HG03196 (cell line): ENCODE results near the gene LDHD.
A peak's percentile ranks its signal among the peaks of the same experiment; 100 is the strongest.

Source experiments
- ATAC-seq: cut with Tn5 transposase; IDR thresholded peaks from one replicate; pipeline ENCODE4 v1.9.1; 2021; ENCODE audit not compliant: unreplicated experiment

The LDHD gene

DNA sequence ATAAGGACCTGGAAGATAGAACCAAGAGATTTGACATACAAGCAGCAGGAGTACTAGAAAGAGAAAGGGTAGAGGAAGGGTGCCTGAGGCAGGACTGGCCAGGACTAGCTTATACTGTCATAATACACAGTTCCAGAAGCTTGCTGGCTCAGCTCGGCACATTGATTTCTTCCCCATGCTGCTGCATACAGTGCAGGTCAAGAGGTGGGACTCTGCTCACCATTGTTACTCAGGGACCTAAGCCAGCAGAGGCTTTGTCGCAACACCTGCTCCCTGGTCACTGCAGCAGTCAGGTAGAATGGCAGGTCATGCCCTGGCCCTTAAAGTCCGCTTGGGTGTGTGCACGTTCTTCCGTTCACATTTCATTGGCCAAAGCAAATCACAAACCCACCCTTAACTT, 32.8 kb downstream of the LDHD start:
- no peak for ATAC-seq

DNA sequence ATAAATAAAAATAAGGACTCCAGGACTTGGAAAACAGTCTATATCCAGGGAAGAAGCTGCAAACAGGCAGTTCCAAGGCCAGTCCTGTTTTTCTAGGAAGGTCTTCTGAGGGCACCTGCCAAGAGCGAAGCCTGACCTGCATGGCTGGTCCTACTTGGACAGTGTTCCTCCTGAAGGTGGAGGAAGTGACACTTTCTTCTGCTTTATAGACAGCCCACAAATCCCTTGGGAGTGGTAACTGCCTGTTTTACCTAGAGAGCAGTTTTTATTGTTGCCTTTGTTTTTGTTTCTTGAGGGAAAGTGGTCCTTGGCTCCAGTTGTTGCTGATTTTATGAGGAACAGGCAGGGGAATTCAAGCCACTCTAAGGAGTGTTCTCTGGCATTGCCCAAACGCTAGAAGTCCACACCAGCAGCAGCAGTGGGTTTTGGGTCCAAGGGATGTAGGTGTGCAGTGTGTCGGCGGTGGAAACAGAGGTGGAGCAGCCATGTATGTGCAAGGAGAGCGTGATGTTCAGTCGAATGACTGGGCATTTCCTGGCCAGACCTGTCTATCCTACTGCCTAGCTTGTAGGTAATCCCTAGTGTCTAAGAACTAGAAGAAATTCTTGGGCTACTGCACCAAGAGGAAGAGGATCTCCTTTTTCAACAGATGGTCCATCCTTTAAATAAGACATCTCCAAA, 35.3 kb downstream of the LDHD start:
- no peak for ATAC-seq

- ATAC-seq: no peak
Measured at GRCh38 chr16:75080205-75081029, 36.2 kb downstream of the LDHD start.

DNA sequence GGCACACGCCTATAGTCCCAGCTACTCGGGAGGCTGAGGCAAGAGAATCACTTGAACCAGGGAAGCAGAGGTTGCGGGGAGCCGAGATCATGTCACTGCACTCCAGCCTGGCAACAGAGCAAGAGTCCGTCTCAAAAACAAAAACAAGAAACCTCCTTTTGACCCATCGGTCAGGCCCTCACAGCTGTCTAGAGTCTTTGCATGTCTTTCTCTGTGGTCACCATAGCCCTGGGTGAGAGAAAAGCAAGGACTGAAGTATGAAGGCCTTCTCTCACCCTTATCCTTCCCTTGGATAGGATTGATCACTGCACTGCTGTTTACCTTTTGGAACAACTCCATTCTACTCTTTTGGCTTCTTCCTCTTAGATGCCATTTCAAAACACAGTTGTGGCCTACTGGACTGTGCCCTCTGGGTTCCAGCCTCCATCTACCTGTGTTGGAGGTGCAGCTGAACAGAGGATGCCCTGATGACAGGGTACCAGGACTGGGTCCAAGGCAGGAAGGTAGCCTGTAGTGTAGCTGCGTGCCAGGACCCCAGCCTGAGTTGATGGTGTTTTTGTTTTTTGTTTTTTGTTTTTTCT, 37.1 kb downstream of the LDHD start:
- no peak for ATAC-seq

DNA sequence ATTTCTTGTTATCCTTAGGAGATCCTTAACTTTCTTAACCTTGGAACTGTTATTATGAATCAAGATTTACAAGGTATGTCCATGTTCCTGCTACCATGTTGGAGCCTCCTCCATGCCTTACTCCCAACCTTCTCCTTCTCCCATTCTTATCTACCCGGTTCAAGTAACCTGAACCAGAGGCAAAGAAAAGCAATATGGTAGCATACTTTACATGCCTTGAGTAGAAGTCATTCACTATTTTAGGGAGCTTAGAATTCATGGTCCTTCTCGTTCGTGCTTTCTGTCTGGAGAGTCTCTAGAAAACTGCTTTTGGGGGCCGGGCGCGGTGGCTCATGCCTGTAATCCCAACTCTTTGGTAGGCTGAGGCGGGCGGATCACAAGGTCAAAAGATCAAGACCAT, 37.7 kb downstream of the LDHD start:
- ATAC-seq: no peak

DNA sequence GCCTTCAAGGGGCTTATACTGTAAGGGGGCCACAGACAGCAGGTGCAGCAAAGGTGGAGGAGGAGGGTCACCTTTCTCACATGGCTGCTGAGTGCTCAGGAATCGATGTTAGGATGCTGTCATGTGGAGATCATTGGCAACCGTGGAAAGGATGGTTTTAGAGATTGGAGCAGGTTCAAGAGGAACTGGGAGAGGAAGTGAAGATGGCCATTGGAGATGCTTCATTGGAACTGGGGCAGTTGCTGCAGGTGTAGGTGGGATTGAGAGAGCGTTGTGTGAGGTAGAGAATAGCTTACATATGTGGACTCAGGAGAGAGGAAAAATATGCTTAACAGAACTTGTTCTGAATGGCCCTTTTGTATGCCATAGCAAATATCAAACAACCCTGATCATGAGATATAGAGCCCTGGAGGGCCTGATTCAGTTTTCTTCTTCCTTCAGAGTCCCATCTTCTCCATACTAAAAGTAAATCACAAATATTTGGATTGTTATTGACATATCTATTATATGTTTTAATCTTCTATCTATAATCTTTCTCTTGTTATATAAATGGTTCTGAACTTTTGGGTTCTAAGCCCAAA, 40.8 kb downstream of the LDHD start:
- peak; percentile 9 for ATAC-seq

DNA sequence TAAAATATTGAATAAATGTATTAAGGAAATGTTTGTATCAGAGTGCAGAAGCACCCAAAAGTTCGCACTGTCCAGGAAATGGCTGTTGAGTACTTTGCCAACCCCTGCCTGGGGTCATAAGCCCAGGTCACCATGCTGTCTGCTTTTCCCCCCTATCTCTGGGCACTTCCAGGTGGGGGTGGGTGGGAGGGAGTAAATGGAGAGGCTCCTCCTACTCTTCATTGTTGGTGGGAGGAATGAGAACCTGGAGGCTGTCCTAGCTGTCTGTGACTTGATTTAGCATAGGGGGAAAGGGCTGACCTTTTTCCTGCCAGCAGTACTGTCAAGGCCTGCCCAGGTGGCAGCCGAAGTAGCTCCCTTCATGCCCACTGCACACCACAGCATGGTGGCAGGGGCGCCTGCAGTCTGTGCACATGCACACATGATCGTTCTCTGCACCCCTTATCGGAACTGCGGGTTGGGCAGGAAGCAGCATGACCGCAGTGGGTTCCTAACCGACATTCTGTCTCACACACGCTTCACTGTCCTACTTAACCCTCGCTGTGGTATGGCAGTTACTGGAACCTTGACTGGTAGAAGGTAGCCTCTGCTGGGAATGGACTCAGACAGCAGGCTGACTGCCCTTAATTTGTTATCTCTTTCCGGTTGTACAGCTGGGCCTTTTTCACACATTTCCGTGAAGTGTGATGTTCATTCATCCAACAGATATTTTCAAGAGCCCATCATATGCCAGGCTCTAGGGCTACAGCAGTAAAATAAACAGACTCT, 41.5 kb downstream of the LDHD start:
- peak; percentile 88 for ATAC-seq

DNA sequence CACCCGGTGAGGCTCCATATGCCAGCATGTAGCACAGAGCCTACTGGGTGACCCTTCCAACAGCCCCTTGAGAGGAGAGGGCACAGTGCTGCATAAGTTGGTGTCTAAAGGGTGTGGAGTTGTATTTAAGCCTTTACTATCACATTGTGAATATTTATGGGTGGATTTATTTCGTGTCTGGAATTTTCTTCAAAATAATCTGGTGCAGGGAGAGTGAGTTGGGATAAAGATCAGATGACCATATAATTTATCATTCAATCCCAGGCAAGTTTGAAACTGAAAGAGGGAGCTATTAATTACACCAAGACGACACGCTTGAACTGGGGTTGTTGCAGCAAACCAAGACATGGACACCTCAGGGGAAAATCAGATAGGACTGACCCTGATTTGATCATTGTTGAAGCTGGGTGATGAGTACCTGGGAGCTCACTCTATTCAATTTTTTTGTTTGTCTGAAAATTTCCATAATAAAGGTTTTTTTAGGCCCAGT, 42.2 kb downstream of the LDHD start:
- ATAC-seq: no peak

GRCh38 chr16:75073545-75074303, 42.9 kb downstream of the LDHD start:
- no peak for ATAC-seq

DNA sequence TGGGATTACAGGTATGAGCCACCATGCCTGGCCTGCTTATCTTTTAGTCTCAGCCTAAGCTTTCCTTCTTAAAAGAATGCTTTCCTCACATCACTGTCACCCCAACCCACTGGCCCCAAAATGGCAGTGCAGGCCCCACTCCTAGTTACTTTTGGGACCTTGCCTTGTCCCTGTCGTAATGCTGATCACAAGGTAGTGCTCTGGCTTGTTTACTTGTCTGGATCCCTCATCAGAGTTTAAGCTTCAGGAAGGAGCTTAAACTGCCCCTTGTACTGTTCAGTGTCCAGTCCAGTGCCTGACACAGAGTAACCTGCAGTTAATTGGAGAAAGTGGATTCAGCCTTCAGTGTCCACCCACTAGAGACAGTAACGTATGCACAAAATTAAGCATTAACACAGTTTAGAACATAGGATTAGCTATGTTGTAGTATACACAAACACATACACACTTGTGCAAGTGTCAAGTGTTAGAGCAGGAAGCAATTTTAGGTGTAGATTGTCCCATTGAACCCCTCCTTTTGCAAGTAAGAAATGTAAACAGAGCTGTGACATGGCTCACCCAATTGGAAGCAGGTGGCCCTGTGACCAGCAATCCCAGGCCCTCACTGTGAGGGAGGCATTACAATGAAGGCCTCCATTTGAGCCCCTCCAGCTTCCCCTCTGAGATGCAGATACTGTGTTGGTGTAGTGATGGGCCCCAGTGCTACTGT, 44.2 kb downstream of the LDHD start:
- no peak for ATAC-seq

GRCh38 chr16:75071621-75072020, 45.0 kb downstream of the LDHD start:
- no peak for ATAC-seq

- no peak for ATAC-seq
Measured at GRCh38 chr16:75070012-75070841, 46.4 kb downstream of the LDHD start.

DNA sequence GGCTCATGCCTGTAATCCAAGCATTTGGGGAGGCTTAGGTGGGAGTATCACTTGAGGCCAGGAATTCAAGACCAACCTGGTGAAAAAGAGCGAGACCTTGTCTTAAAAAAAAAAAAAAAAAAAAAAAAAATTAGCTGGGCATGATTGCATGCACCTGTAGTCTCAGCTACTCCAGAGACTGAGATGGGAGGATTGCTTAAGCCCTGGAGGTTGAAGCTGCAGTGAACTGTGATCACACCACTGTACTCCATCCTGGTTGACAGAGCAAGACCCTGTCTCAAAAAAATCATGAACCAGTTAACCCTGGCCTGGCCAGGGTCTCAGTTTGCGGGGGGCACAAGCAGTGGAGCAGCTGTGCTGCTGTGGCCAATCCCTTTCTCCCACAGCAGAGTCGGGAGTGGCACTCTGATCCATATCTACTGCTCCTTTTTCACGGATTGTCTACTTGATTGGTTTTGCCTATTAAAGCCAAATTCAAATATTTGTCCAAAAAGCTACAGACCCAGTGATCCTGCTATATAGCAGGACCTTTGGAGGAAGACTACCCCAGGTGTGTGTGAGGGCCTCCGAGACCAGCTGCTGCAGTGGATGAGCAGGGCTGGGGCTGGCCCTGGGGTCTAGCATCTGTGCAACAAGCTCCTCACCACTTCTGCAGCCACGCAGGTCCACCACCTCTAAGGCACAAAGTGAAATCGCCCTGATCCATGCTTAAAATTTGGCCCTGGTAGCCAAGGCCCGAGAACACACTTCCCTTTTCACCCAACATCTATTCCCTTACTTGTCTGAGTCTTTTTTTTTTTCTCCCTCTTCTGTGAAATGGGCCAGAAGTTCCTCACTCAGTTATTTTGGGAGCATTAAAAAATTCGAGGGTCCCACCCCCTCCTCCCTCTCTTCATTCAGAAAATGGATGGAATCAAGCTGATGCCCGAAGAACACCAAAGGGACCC, 48.2 kb downstream of the LDHD start:
- no peak for ATAC-seq

DNA sequence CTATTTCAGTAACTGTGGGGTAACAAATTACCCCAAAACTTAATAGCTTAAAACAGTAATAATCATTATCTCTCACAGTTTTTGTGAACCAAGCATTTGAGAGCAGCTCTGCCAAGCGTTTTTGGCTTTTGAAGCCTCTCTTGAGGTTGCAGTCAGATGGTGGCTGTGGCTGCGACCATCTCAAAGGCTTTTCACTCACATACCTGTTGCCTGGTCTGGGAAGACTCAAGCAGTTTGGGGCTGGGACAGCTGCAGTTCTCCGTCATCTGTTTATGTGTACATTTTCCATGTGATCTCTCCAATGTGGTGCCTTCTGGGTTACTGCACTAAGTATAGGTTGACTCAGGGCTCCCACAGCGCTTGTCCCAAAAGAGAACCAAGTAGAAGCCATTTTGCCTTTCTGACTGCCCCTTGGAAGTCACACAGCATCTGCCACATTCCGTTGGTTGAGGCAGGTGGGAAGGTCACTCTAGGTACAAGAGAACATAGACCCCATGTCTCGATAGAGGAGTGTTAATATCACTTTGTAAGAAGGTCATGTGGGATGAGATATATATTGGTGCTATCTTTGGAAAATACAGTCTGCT, 49.6 kb downstream of the LDHD start:
- no peak for ATAC-seq

DNA sequence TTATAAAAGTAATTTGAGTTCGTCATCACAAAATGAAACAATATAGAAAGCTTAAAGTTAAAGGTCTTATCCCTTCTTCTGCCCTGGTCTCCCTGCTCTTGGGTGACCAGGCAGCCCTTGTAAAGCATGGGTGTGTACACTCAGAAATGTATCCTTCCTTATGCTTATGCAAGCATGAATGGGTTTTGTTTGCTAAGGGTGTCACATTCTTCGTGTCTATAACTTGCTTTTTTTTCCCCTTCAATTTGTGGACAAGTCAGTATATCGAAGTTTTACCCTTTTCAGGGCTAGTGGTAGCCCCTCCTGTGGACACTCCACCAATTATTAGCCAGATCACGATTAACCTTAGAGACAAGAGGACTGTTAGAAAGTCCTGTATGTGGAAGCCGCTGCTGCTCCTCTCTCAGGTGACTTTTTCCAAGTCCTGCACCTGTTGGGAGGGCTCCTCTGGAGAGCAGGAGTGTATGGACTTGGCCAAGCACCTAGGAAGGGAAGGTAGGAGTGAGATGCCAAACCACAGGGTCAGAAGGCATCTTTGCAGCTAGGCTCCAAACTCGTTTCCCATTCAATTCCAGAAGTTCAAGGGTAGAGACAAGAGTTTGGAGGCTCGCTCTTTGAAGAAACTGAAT, 50.9 kb downstream of the LDHD start:
- no peak for ATAC-seq

DNA sequence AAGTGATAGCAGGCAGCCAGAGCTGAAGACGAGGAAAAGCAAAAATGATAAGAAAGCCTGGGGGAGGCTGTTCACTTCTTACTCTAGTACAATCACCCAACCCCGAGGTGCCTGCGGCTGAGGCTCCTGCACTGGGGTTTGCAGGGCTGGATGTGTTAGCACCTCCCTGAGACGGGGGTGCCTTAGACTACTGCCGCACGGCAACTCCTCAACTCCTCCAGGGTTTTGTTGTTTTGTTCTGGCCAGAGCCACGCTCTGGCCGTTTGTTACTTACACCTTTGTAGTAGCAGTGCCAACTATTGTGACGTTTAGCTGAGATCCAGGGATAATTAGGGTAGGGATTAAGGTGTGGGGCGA, 51.5 kb downstream of the LDHD start:
- no peak for ATAC-seq
